ENCODE results near the gene PRIM1. TPM values are rescaled to one million over a fixed set of nuclear protein-coding genes. Genes with fewer than 3 reads are reported as not detected.

PRIM1 gene
- total RNA-seq, 6 donors from 2014 or later = 3.5 to 19.9 (median 8.4) TPM

- TF ChIP-seq POLR2AphosphoS5 (IDR thresholded peaks at IDR 0.05) = peak; percentile 99
- peak in 2 of 6 experiments; percentile 15 to 22 for TF ChIP-seq CTCF (IDR thresholded peaks at IDR 0.05)
- peak; percentile 77 to 96 (median 94) for TF ChIP-seq POLR2A (IDR thresholded peaks at IDR 0.05)
- peak in 1 of 4 donors; percentile 79 for TF ChIP-seq EP300 (IDR thresholded peaks at IDR 0.05)
- ATAC-seq (ENCODE audit: low FRiP score in 2 of 2) = peak; percentile 97 to 98
- 0 to 1% methylated on average over 35 to 46 of the region's 46 CpGs for WGBS, 2 donors
- DNase-seq = peak; percentile 88 to 100
- Histone ChIP-seq H3K36me3 (peaks cover 0 to 16% (median under 1%) of the 10 kb centered on the region in 4 donors), H3K9me3 (no peaks in the 10 kb centered on the region), H3K4me3 (peak within 1 kb of the TSS; percentile 74 to 90 (median 81)), H3K27ac (peak within 1 kb of the TSS; percentile 90 to 96 (median 94)), H3K4me1 (peaks cover 40 to 51% (median 45%) of the 10 kb centered on the region in 4 donors), H3K27me3 (no peaks in the 10 kb centered on the region)
Observed at GRCh38 chr12:56724972-56725722, 27.0 kb downstream of the PRIM1 start, which contains the start of gene NACA. NACA (minus strand) TSS chr12:56725299; CDS start chr12:56724521, 778 bp downstream.

GRCh38 chr12:56724701-56724971 lies 27.5 kb downstream of the PRIM1 start:
- ATAC-seq (ENCODE audit: low FRiP score in 2 of 2) = peak; percentile 2
- peaks cover 45 to 56% (median 50%) of the 10 kb centered on the region in 4 donors for H3K4me1 ChIP-seq
- 0 to 4% methylated on average over 6 to 9 of the region's 9 CpGs for WGBS, 2 donors
- peak overlapping the region; percentile 74 to 90 (median 81) for H3K4me3 ChIP-seq
- H3K9me3 ChIP-seq = no peaks in the 10 kb centered on the region
- no peak for TF ChIP-seq EP300 (IDR thresholded peaks at IDR 0.05)
- TF ChIP-seq POLR2A (IDR thresholded peaks at IDR 0.05) = no peak
- no peak for TF ChIP-seq POLR2AphosphoS5 (IDR thresholded peaks at IDR 0.05)
- no peak for TF ChIP-seq CTCF (IDR thresholded peaks at IDR 0.05)
- peaks cover 0 to 21% (median 6%) of the 10 kb centered on the region in 4 donors for H3K36me3 ChIP-seq
- no peak for DNase-seq
- no peaks in the 10 kb centered on the region for H3K27me3 ChIP-seq
- peak overlapping the region; percentile 90 to 96 (median 94) for H3K27ac ChIP-seq

DNA sequence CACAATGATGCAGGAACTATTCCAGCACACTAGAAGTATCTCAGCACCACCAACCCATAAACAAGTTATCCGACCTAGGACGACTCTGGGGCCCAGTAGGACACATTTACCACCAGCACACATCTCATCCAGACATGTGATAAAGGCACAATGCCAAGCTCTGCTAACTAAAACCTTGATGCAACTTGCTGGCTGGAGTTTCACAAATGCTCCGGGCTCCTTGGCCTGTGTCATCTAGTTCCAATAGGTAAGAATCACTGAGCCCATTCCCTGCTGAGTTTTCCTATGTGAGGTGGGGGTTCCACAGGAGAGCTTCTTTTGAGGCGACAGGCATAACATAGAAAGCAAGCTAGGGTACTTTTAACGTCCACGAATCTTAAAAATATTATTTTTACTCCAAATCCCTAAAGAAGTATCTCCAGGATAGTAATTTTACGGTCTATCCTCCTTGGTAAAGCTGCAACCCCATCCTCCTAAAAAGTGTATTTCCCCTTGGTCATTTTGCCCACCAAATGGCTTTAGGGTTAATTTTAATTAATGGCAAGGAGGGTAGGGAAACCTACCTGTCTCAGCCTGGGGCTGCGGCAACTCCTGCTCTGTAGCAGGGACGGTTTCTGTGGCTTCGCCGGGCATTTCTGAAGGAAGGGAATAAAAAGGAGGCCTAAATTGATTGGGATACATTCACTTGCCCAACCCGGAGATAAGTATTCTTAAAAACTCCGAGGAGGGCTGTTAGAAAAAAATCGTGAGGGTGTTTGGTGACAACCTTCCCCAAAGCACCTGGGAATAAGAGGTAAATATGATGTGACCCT lies 28.0 kb downstream of the PRIM1 start:
- peaks cover 51 to 61% (median 55%) of the 10 kb centered on the region in 4 donors for H3K4me1 ChIP-seq
- peaks cover 0 to 26% (median 9%) of the 10 kb centered on the region in 4 donors for H3K36me3 ChIP-seq
- peak overlapping the region; percentile 90 to 96 (median 94) for H3K27ac ChIP-seq
- no peaks in the 10 kb centered on the region for H3K9me3 ChIP-seq
- WGBS, 2 donors = 1 to 2% methylated on average over 14 of the region's 14 CpGs
- TF ChIP-seq POLR2A (IDR thresholded peaks at IDR 0.05) (peak in 1 of 4 donors; percentile 39), CTCF (IDR thresholded peaks at IDR 0.05) (no peak), POLR2AphosphoS5 (IDR thresholded peaks at IDR 0.05) (peak in 1 of 2 donors; percentile 51), EP300 (IDR thresholded peaks at IDR 0.05) (no peak)
- peak overlapping the region; percentile 74 to 90 (median 81) for H3K4me3 ChIP-seq
- H3K27me3 ChIP-seq = no peaks in the 10 kb centered on the region
- peak in 1 of 2 donors; percentile 73 for DNase-seq
- peak in 1 of 2 donors; percentile 12 for ATAC-seq (ENCODE audit: low FRiP score in 2 of 2)

DNA sequence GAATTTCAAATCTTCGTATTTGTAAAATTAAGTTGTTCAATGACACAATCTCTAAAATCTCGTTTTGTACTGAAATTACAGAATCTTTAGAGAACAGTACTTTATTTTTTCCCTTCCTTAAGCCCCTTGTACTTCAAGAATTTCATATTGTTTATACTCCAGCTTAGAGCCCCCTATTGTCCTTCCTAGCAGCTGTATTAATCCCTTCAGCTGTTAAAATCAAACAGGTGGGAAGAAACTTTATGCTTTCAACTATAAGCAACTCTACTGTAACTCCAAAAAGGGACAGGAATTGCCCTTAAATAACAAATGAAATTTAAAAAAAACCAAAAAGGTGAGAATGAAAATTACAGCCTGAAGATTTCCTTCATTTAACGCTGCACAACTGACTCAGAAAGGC lies 28.8 kb downstream of the PRIM1 start:
- peaks cover 0 to 34% (median 13%) of the 10 kb centered on the region in 4 donors for H3K36me3 ChIP-seq
- peaks cover 54 to 69% (median 62%) of the 10 kb centered on the region in 4 donors for H3K4me1 ChIP-seq
- peak overlapping the region in 3 of 4 donors; percentile 74 to 90 (median 76) for H3K4me3 ChIP-seq
- ATAC-seq (ENCODE audit: low FRiP score in 2 of 2) (no peak), DNase-seq (no peak)
- no peak for TF ChIP-seq EP300 (IDR thresholded peaks at IDR 0.05)
- no peak for TF ChIP-seq POLR2AphosphoS5 (IDR thresholded peaks at IDR 0.05)
- no peak for TF ChIP-seq POLR2A (IDR thresholded peaks at IDR 0.05)
- no peak for TF ChIP-seq CTCF (IDR thresholded peaks at IDR 0.05)
- H3K9me3 ChIP-seq = no peaks in the 10 kb centered on the region
- peak overlapping the region in 3 of 4 donors; percentile 58 to 96 (median 93) for H3K27ac ChIP-seq
- 47 to 49% methylated on average over 3 of the region's 3 CpGs for WGBS, 2 donors
- H3K27me3 ChIP-seq = no peaks in the 10 kb centered on the region

Measured in upper lobe of left lung (tissue), 6 donors.